HG03045 (cell line): ENCODE data around the gene ARHGDIB.

Experiments used
- ATAC-seq: cut with Tn5 transposase; IDR thresholded peaks from one replicate; pipeline ENCODE4 v1.9.1; 2021; ENCODE audit warnings: mild to moderate bottlenecking, moderate library complexity; ENCODE audit not compliant: unreplicated experiment

Gene ARHGDIB

GRCh38 chr12:14902465-14902864, 58.9 kb downstream of the ARHGDIB start:
- no peak for ATAC-seq

- no peak for ATAC-seq
These were observed 60.2 kb downstream of the ARHGDIB start for GRCh38 chr12:14901228-14901562.

- no peak for ATAC-seq
These were observed 60.7 kb downstream of the ARHGDIB start for GRCh38 chr12:14900521-14901227.

- no peak for ATAC-seq
These were observed 64.8 kb downstream of the ARHGDIB start for GRCh38 chr12:14896521-14897169.

GRCh38 chr12:14893506-14894250, 67.7 kb downstream of the ARHGDIB start:
- ATAC-seq = no peak

GRCh38 chr12:14892726-14893505, 68.5 kb downstream of the ARHGDIB start:
- no peak for ATAC-seq
